Mucosa of rectum (tissue), 2 donors: ENCODE data around the gene OTOP1.
A peak's percentile ranks its signal among the peaks of the same experiment; 100 is the strongest.
"Not testable (repeated sequence)": the region's sequence is repeated elsewhere in the genome, so short reads cannot be mapped to it uniquely, and the experiment has no call there.

Source experiments
- H3K27ac ChIP-seq, 2 donors: one replicate each; pipeline ENCODE4 v1.7.0; 2013; ENCODE audit warnings: inconsistent platforms in 2 of 2, low read depth in 2 of 2, low read length in 2 of 2
- H3K27me3 ChIP-seq, 2 donors: one replicate each; pipeline ENCODE4 v1.7.0; 2013; ENCODE audit warnings: low read length in 2 of 2; ENCODE audit not compliant: control insufficient read depth in 2 of 2, insufficient read depth in 2 of 2
- H3K36me3 ChIP-seq, 2 donors: one replicate each; pipeline ENCODE4 v1.7.0; 2013; ENCODE audit warnings: low read length in 2 of 2; ENCODE audit not compliant: control insufficient read depth in 2 of 2, insufficient read depth in 2 of 2
- H3K4me1 ChIP-seq, 2 donors: one replicate each; pipeline ENCODE4 v1.7.0; 2013; ENCODE audit warnings: low read length in 2 of 2, mild to moderate bottlenecking in 1 of 2; ENCODE audit not compliant: control insufficient read depth in 2 of 2, insufficient read depth in 2 of 2
- H3K4me3 ChIP-seq, 2 donors: one replicate each; pipeline ENCODE4 v1.7.0; 2013; ENCODE audit warnings: low read length in 2 of 2
- H3K9ac ChIP-seq, 2 donors: one replicate each; pipeline ENCODE4 v1.7.0; 2013; ENCODE audit warnings: low read length in 2 of 2, low read depth in 1 of 2, mild to moderate bottlenecking in 1 of 2
- H3K9me3 ChIP-seq, 2 donors: one replicate each; pipeline ENCODE4 v1.7.0; 2013; ENCODE audit warnings: low read length in 2 of 2; ENCODE audit not compliant: control insufficient read depth in 2 of 2
- donor health status: healthy.
- donor health status: Normal muscosa, but diverticular disease.

The OTOP1 gene

GRCh38 chr4:4257705-4258104 is 31.0 kb upstream of the OTOP1 start:
- not testable (repeated sequence) for H3K4me1 ChIP-seq, H3K27ac ChIP-seq, H3K27me3 ChIP-seq, H3K4me3 ChIP-seq, H3K9me3 ChIP-seq, H3K36me3 ChIP-seq, H3K9ac ChIP-seq

GRCh38 chr4:4256799-4257198 is 30.1 kb upstream of the OTOP1 start:
- H3K4me1 ChIP-seq, result peaks cover 0 to 3% of the 10 kb centered on the region in 2 donors
- no peaks in the 10 kb centered on the region for H3K36me3 ChIP-seq
- no peak overlapping the region for H3K9ac ChIP-seq
- H3K4me3 ChIP-seq, result no peak overlapping the region
- no peak overlapping the region for H3K27ac ChIP-seq
- no peaks in the 10 kb centered on the region for H3K9me3 ChIP-seq
- H3K27me3 ChIP-seq, result peaks cover 0 to 2% of the 10 kb centered on the region in 2 donors

GRCh38 chr4:4254666-4255065 is 27.9 kb upstream of the OTOP1 start:
- no peak overlapping the region for H3K27ac ChIP-seq
- H3K27me3 ChIP-seq, result peaks cover 0 to 2% of the 10 kb centered on the region in 2 donors
- peaks cover 0 to under 1% of the 10 kb centered on the region in 2 donors for H3K4me1 ChIP-seq
- H3K9ac ChIP-seq, result no peak overlapping the region
- H3K36me3 ChIP-seq, result no peaks in the 10 kb centered on the region
- no peak overlapping the region for H3K4me3 ChIP-seq
- H3K9me3 ChIP-seq, result no peaks in the 10 kb centered on the region

- no peak overlapping the region for H3K4me3 ChIP-seq
- H3K9me3 ChIP-seq, result no peaks in the 10 kb centered on the region
- no peak overlapping the region for H3K9ac ChIP-seq
- H3K27me3 ChIP-seq, result peaks cover 0 to 2% of the 10 kb centered on the region in 2 donors
- no peaks in the 10 kb centered on the region for H3K36me3 ChIP-seq
- H3K4me1 ChIP-seq, result peaks cover 0 to under 1% of the 10 kb centered on the region in 2 donors
- no peak overlapping the region for H3K27ac ChIP-seq
Observed at GRCh38 chr4:4254199-4254598, 27.5 kb upstream of the OTOP1 start.

GRCh38 chr4:4249866-4250265 is 23.1 kb upstream of the OTOP1 start:
- peaks cover 9 to 15% of the 10 kb centered on the region in 2 donors for H3K4me1 ChIP-seq
- peaks cover 4 to 7% of the 10 kb centered on the region in 2 donors for H3K36me3 ChIP-seq
- H3K27ac ChIP-seq, result no peak overlapping the region
- H3K9ac ChIP-seq, result no peak overlapping the region
- H3K4me3 ChIP-seq, result no peak overlapping the region
- H3K9me3 ChIP-seq, result no peaks in the 10 kb centered on the region
- peaks cover 0 to 2% of the 10 kb centered on the region in 2 donors for H3K27me3 ChIP-seq

GRCh38 chr4:4249342-4249741 is 22.6 kb upstream of the OTOP1 start:
- peak overlapping the region; percentile 86 to 96 for H3K4me3 ChIP-seq
- peak overlapping the region in 1 of 2 donors; percentile 91 for H3K9ac ChIP-seq
- peaks cover 9 to 12% of the 10 kb centered on the region in 2 donors for H3K36me3 ChIP-seq
- H3K27ac ChIP-seq, result peak overlapping the region in 1 of 2 donors; percentile 95
- H3K4me1 ChIP-seq, result peaks cover 9 to 15% of the 10 kb centered on the region in 2 donors
- H3K27me3 ChIP-seq, H3K9me3 ChIP-seq: not testable (repeated sequence)

- Histone ChIP-seq H3K9ac (peak overlapping the region; percentile 91 to 92), H3K27me3 (no peaks in the 10 kb centered on the region), H3K27ac (peak overlapping the region; percentile 92 to 95), H3K4me1 (peaks cover 9 to 15% of the 10 kb centered on the region in 2 donors), H3K9me3 (no peaks in the 10 kb centered on the region), H3K4me3 (peak overlapping the region; percentile 86 to 96), H3K36me3 (peaks cover 13 to 16% of the 10 kb centered on the region in 2 donors)
Observed at GRCh38 chr4:4248885-4249203, 22.1 kb upstream of the OTOP1 start.

- H3K36me3 ChIP-seq, result peaks cover 18 to 21% of the 10 kb centered on the region in 2 donors
- H3K4me1 ChIP-seq, result peaks cover 9 to 15% of the 10 kb centered on the region in 2 donors
- H3K27ac ChIP-seq, result peak within 1 kb of the TSS; percentile 92 to 95
- H3K9ac ChIP-seq, result peak within 1 kb of the TSS; percentile 91 to 92
- H3K4me3 ChIP-seq, result peak within 1 kb of the TSS; percentile 86 to 96
- no peaks in the 10 kb centered on the region for H3K27me3 ChIP-seq
- H3K9me3 ChIP-seq, result no peaks in the 10 kb centered on the region
Observed at GRCh38 chr4:4248029-4248884, 21.5 kb upstream of the OTOP1 start, which contains the start of gene TMEM128. Gene TMEM128 (minus strand): TSS chr4:4248223. CDS start chr4:4248202, 21 bp downstream.

- peak overlapping the region; percentile 92 to 95 for H3K27ac ChIP-seq
- no peaks in the 10 kb centered on the region for H3K27me3 ChIP-seq
- H3K4me1 ChIP-seq, result peaks cover 9 to 15% of the 10 kb centered on the region in 2 donors
Observed at GRCh38 chr4:4247696-4248028, 20.9 kb upstream of the OTOP1 start.

GRCh38 chr4:4245172-4245571 is 18.4 kb upstream of the OTOP1 start:
- Histone ChIP-seq H3K4me3 (peak overlapping the region in 1 of 2 donors; percentile 5), H3K36me3 (peaks cover 30 to 32% of the 10 kb centered on the region in 2 donors), H3K9me3 (no peaks in the 10 kb centered on the region), H3K4me1 (peaks cover 9 to 15% of the 10 kb centered on the region in 2 donors), H3K27ac (peak overlapping the region; percentile 17 to 55), H3K9ac (peak overlapping the region in 1 of 2 donors; percentile 4), H3K27me3 (no peaks in the 10 kb centered on the region)

More at GRCh38 chr4:4247696-4248028, 20.9 kb upstream of the OTOP1 start:
- peaks cover 19 to 21% of the 10 kb centered on the region in 2 donors for H3K36me3 ChIP-seq
- peak overlapping the region; percentile 86 to 96 for H3K4me3 ChIP-seq
- H3K9ac ChIP-seq, result peak overlapping the region; percentile 91 to 92
- H3K9me3 ChIP-seq, result no peaks in the 10 kb centered on the region
